HEK293 (cell line): ENCODE measurements around the gene MEP1A.

Experiments used
- CTCF ChIA-PET: fragments of 350-600 bp; formaldehyde crosslinking; extraction: SDS; loops from one replicate; lab custom pipeline; 2021; ENCODE audit warnings: antibody characterized with exemption; lab: Yijun Ruan, JAX
- POLR2A ChIA-PET: fragments of 300-600 bp; formaldehyde crosslinking; extraction: SDS; loops from one replicate; lab custom pipeline; 2020; ENCODE audit warnings: antibody characterized with exemption, inconsistent platforms; lab: Yijun Ruan, JAX
- H3K27ac ChIP-seq: fragments of 200-500 bp; sonication (Bioruptor generic); 2 replicates; pipeline ENCODE4 v1.5.1; 2014; ENCODE audit warnings: low read depth, low read length, control low read depth, inconsistent platforms; ENCODE audit errors: extremely low read depth
- H3K36me3 ChIP-seq, 2 experiments: fragments of 200-500 bp in 1 of 2; sonication (Bioruptor generic) in 1 of 2; 1 replicate in 1 of 2; 2 replicates in 1 of 2; pipeline ENCODE4 v1.5.1; 2014 to 2017; ENCODE audit warnings: inconsistent platforms in 2 of 2, low read length in 2 of 2; ENCODE audit not compliant: control insufficient read depth in 2 of 2, insufficient read depth in 1 of 2
- H3K4me1 ChIP-seq: fragments of 200-500 bp; sonication (Bioruptor generic); 2 replicates; pipeline ENCODE4 v1.5.1; 2014; ENCODE audit warnings: mild to moderate bottlenecking, low read length, inconsistent platforms; ENCODE audit not compliant: control insufficient read depth, insufficient read depth
- H3K4me3 ChIP-seq: 2 replicates; pipeline ENCODE4 v1.5.1; 2011; ENCODE audit warnings: low read depth, mild to moderate bottlenecking, control low read depth, low read length, moderate library complexity
- H3K9me3 ChIP-seq: fragments of 200-500 bp; sonication (Bioruptor generic); 2 replicates; pipeline ENCODE4 v1.5.1; 2014; ENCODE audit warnings: low read depth, low read length, inconsistent platforms; ENCODE audit not compliant: control insufficient read depth, insufficient read depth
- EGR2 ChIP-seq: fragments of 450-650 bp; formaldehyde crosslinking; IDR thresholded peaks from 2 replicates; pipeline ENCODE4 v1.5.1; 2016; ENCODE audit warnings: low read depth, missing biosample characterization, missing genetic modification characterization
- HOXA7 ChIP-seq: sonication (generic); formaldehyde crosslinking; IDR thresholded peaks from 2 replicates; pipeline ENCODE4 v1.8.1; 2022; ENCODE audit warnings: missing genetic modification reagents, borderline replicate concordance
- INSM2 ChIP-seq: fragments of 450-650 bp; formaldehyde crosslinking; IDR thresholded peaks from 2 replicates; pipeline ENCODE4 v1.5.1; 2016; ENCODE audit warnings: missing biosample characterization, missing genetic modification characterization
- KLF16 ChIP-seq: fragments of 450-650 bp; formaldehyde crosslinking; IDR thresholded peaks from 2 replicates; pipeline ENCODE4 v1.5.1; 2017; ENCODE audit warnings: missing biosample characterization, missing genetic modification characterization
- PATZ1 ChIP-seq: fragments of 450-650 bp; formaldehyde crosslinking; IDR thresholded peaks from 2 replicates; pipeline ENCODE4 v1.5.1; 2016; ENCODE audit warnings: missing biosample characterization, missing genetic modification characterization
- PRDM10 ChIP-seq: fragments of 450-650 bp; formaldehyde crosslinking; IDR thresholded peaks from 2 replicates; pipeline ENCODE4 v1.5.1; 2016; ENCODE audit warnings: missing biosample characterization, missing genetic modification characterization
- PRDM4 ChIP-seq: fragments of 450-650 bp; formaldehyde crosslinking; IDR thresholded peaks from 2 replicates; pipeline ENCODE4 v1.5.1; 2017; ENCODE audit warnings: missing biosample characterization, missing genetic modification characterization
- RBAK ChIP-seq: fragments of 450-650 bp; formaldehyde crosslinking; IDR thresholded peaks from 2 replicates; pipeline ENCODE4 v1.5.1; 2016; ENCODE audit warnings: missing biosample characterization, missing genetic modification characterization
- TRIM28 ChIP-seq: IDR thresholded peaks from 2 replicates; pipeline ENCODE4 v1.6.1; 2011; ENCODE audit warnings: low read length, control low read depth, borderline replicate concordance
- WT1 ChIP-seq: fragments of 450-650 bp; formaldehyde crosslinking; IDR thresholded peaks from 2 replicates; pipeline ENCODE4 v1.5.1; 2016; ENCODE audit warnings: missing biosample characterization, missing genetic modification characterization
- YY1 ChIP-seq: fragments of 450-650 bp; formaldehyde crosslinking; IDR thresholded peaks from 2 replicates; pipeline ENCODE4 v1.5.1; 2018; ENCODE audit warnings: missing biosample characterization, missing genetic modification characterization
- ZBTB20 ChIP-seq: fragments of 450-650 bp; formaldehyde crosslinking; IDR thresholded peaks from 2 replicates; pipeline ENCODE4 v1.5.1; 2016; ENCODE audit warnings: missing biosample characterization, missing genetic modification characterization
- ZNF112 ChIP-seq: fragments of 450-650 bp; formaldehyde crosslinking; IDR thresholded peaks from 2 replicates; pipeline ENCODE4 v1.5.0; 2017; ENCODE audit warnings: missing biosample characterization, missing genetic modification characterization
- ZNF133 ChIP-seq: fragments of 450-650 bp; formaldehyde crosslinking; IDR thresholded peaks from 2 replicates; pipeline ENCODE4 v1.5.1; 2016; ENCODE audit warnings: missing biosample characterization, missing genetic modification characterization
- ZNF239 ChIP-seq: fragments of 450-650 bp; formaldehyde crosslinking; IDR thresholded peaks from 2 replicates; pipeline ENCODE4 v1.5.1; 2016; ENCODE audit warnings: missing biosample characterization, missing genetic modification characterization
- ZNF341 ChIP-seq: fragments of 450-650 bp; formaldehyde crosslinking; IDR thresholded peaks from 2 replicates; pipeline ENCODE4; 2016; ENCODE audit warnings: low read depth, missing biosample characterization, missing genetic modification characterization
- ZNF514 ChIP-seq: fragments of 450-650 bp; formaldehyde crosslinking; IDR thresholded peaks from 2 replicates; pipeline ENCODE4 v1.5.1; 2016; ENCODE audit warnings: missing biosample characterization, missing genetic modification characterization
- ZNF621 ChIP-seq: fragments of 450-650 bp; formaldehyde crosslinking; IDR thresholded peaks from 2 replicates; pipeline ENCODE4 v1.5.1; 2017; ENCODE audit warnings: missing biosample characterization, missing genetic modification characterization
- ZNF785 ChIP-seq: fragments of 450-650 bp; formaldehyde crosslinking; IDR thresholded peaks from 2 replicates; pipeline ENCODE4 v1.5.1; 2016; ENCODE audit warnings: missing biosample characterization, missing genetic modification characterization
- ZNF791 ChIP-seq: fragments of 450-650 bp; formaldehyde crosslinking; IDR thresholded peaks from 2 replicates; pipeline ENCODE4 v1.5.1; 2016; ENCODE audit warnings: missing biosample characterization, missing genetic modification characterization
- ZNF792 ChIP-seq: fragments of 450-650 bp; formaldehyde crosslinking; IDR thresholded peaks from 2 replicates; pipeline ENCODE4 v1.5.1; 2016; ENCODE audit warnings: missing biosample characterization, missing genetic modification characterization

MEP1A gene

GRCh38 chr6:46749731-46750130 is 43.5 kb upstream of the MEP1A start:
- TF ChIP-seq RBAK (tag by site-specific recombination) (no peak), ZNF239 (no peak), ZNF621 (tag by site-specific recombination) (no peak), ZBTB20 (no peak), YY1 (tag by site-specific recombination) (no peak), ZNF792 (tag by site-specific recombination) (no peak), KLF16 (no peak), PRDM4 (tag by site-specific recombination) (no peak), ZNF112 (no peak), ZNF785 (tag by site-specific recombination) (no peak), ZNF133 (tag by site-specific recombination) (no peak), INSM2 (tag by site-specific recombination) (no peak), ZNF341 (tag by site-specific recombination) (no peak), WT1 (tag by site-specific recombination) (no peak), PATZ1 (tag by site-specific recombination) (no peak), ZNF514 (tag by site-specific recombination) (no peak), ZNF791 (tag by site-specific recombination) (no peak), EGR2 (tag by site-specific recombination) (no peak), TRIM28 (no peak)
- TF ChIP-seq, all 188 proteins: peak for 0
- H3K36me3 ChIP-seq: no peaks in the 10 kb centered on the region
- POLR2A ChIA-PET: interaction anchor here (1.0 kb wide), 1 partner anchor 14 kb away, joined by 4 read pairs; the partner anchor contains the start of gene PLA2G7
- no peak overlapping the region for H3K4me3 ChIP-seq
- H3K27ac ChIP-seq: no peak overlapping the region
- H3K9me3 ChIP-seq: no peaks in the 10 kb centered on the region
- CTCF ChIA-PET: interaction anchor here (0.6 kb wide), 2 partner anchors 94 to 143 kb away, joined by 3 read pairs; no protein-coding TSS in a partner anchor
- no peaks in the 10 kb centered on the region for H3K4me1 ChIP-seq

GRCh38 chr6:46751658-46752057 is 41.5 kb upstream of the MEP1A start:
- POLR2A ChIA-PET: no interaction called here
- H3K9me3 ChIP-seq: no peaks in the 10 kb centered on the region
- H3K4me1 ChIP-seq: peaks cover 7% of the 10 kb centered on the region
- H3K27ac ChIP-seq: no peak overlapping the region
- TF ChIP-seq PRDM10 (tag by site-specific recombination) (peak; percentile 61), HOXA7 (CRISPR knock-in tag) (no peak)
- H3K4me3 ChIP-seq: no peak overlapping the region
- no peaks in the 10 kb centered on the region for H3K36me3 ChIP-seq
- CTCF ChIA-PET: interaction anchor here (0.6 to 1.1 kb wide), 3 partner anchors 18 to 625 kb away, joined by 3 to 4 read pairs (median 3); no protein-coding TSS in a partner anchor
